Jurkat, Clone E6-1 (cell line): ENCODE results near the gene LRRIQ3.
"Not testable (repeated sequence)": the region's sequence is repeated elsewhere in the genome, so short reads cannot be mapped to it uniquely, and the experiment has no call there.

ENCODE experiments used
- DNase-seq: peaks from one replicate; pipeline ENCODE4 v3.0.0-alpha.2; 2011; ENCODE audit warnings: low read depth, low spot score
- H3K4me3 ChIP-seq: 2 replicates; pipeline ENCODE4 v1.5.1; 2011; ENCODE audit warnings: mild to moderate bottlenecking, low read length, control low read depth, moderate library complexity

LRRIQ3 gene

GRCh38 chr1:74160046-74160445 lies 37.9 kb downstream of the LRRIQ3 start:
- H3K4me3 ChIP-seq, result no peak overlapping the region
- no peak for DNase-seq

GRCh38 chr1:74145086-74145485 lies 52.9 kb downstream of the LRRIQ3 start:
- H3K4me3 ChIP-seq, result no peak overlapping the region
- DNase-seq, result no peak

- H3K4me3 ChIP-seq, DNase-seq: not testable (repeated sequence)
Measured at GRCh38 chr1:74117370-74117769, 80.6 kb downstream of the LRRIQ3 start.

GRCh38 chr1:74113333-74113732 lies 84.6 kb downstream of the LRRIQ3 start:
- no peak overlapping the region for H3K4me3 ChIP-seq
- DNase-seq, result no peak

GRCh38 chr1:74107394-74107793 lies 90.6 kb downstream of the LRRIQ3 start:
- no peak overlapping the region for H3K4me3 ChIP-seq
- no peak for DNase-seq

GRCh38 chr1:74091371-74091770 lies 106.6 kb downstream of the LRRIQ3 start:
- DNase-seq, result no peak
- no peak overlapping the region for H3K4me3 ChIP-seq

GRCh38 chr1:74083128-74083527 lies 114.8 kb downstream of the LRRIQ3 start:
- DNase-seq, result no peak
- H3K4me3 ChIP-seq, result no peak overlapping the region

- no peak overlapping the region for H3K4me3 ChIP-seq
- DNase-seq, result no peak
Measured at GRCh38 chr1:74065081-74065480, 132.9 kb downstream of the LRRIQ3 start.

GRCh38 chr1:74057719-74058118 lies 140.3 kb downstream of the LRRIQ3 start:
- no peak overlapping the region for H3K4me3 ChIP-seq
- DNase-seq, result no peak

- no peak for DNase-seq
- H3K4me3 ChIP-seq, result no peak overlapping the region
Measured at GRCh38 chr1:74053407-74053806, 144.6 kb downstream of the LRRIQ3 start.

GRCh38 chr1:74050386-74050785 lies 147.6 kb downstream of the LRRIQ3 start:
- no peak for DNase-seq
- H3K4me3 ChIP-seq, result no peak overlapping the region

GRCh38 chr1:74038042-74038441 lies 159.9 kb downstream of the LRRIQ3 start:
- no peak overlapping the region for H3K4me3 ChIP-seq
- no peak for DNase-seq

- DNase-seq, result no peak
- H3K4me3 ChIP-seq, result no peak overlapping the region
Measured at GRCh38 chr1:74012583-74012982, 185.4 kb downstream of the LRRIQ3 start.

GRCh38 chr1:74011736-74012135 lies 186.2 kb downstream of the LRRIQ3 start:
- DNase-seq, result no peak
- no peak overlapping the region for H3K4me3 ChIP-seq

- peak; percentile 41 for DNase-seq
Measured at GRCh38 chr1:74010206-74010605, 187.8 kb downstream of the LRRIQ3 start.

GRCh38 chr1:74005533-74005932 lies 192.4 kb downstream of the LRRIQ3 start:
- DNase-seq, result no peak
- H3K4me3 ChIP-seq, result no peak overlapping the region

More at GRCh38 chr1:74010206-74010605, 187.8 kb downstream of the LRRIQ3 start:
- H3K4me3 ChIP-seq, result peak overlapping the region; percentile 24

- H3K4me3 ChIP-seq, result no peak overlapping the region
- no peak for DNase-seq
Measured at GRCh38 chr1:74003806-74004205, 194.2 kb downstream of the LRRIQ3 start.

- peak; percentile 51 for DNase-seq
Measured at GRCh38 chr1:73998348-73998959, 199.5 kb downstream of the LRRIQ3 start.

GRCh38 chr1:73980324-73981040 lies 217.5 kb downstream of the LRRIQ3 start:
- DNase-seq, result no peak
- H3K4me3 ChIP-seq, result no peak overlapping the region

More at GRCh38 chr1:73998348-73998959, 199.5 kb downstream of the LRRIQ3 start:
- no peak overlapping the region for H3K4me3 ChIP-seq

- DNase-seq, result no peak
- H3K4me3 ChIP-seq, result no peak overlapping the region
Measured at GRCh38 chr1:73979684-73980083, 218.3 kb downstream of the LRRIQ3 start.

- H3K4me3 ChIP-seq, result no peak overlapping the region
- no peak for DNase-seq
Measured at GRCh38 chr1:73978964-73979363, 219.0 kb downstream of the LRRIQ3 start.
